CD4-positive, alpha-beta T cell (primary cell): ENCODE data around the gene MIOS. TPM values are rescaled to one million over a fixed set of nuclear protein-coding genes. Genes with fewer than 3 reads are reported as not detected.

Experiments used
- ATAC-seq: fragments of 200-7000 bp; cut with Tn5 transposase; one replicate; pipeline ENCODE4 v1.10.0; 2022; ENCODE audit warnings: mild to moderate bottlenecking; ENCODE audit not compliant: poor library complexity
- CTCF ChIA-PET: fragments of 350-600 bp; sonication (Branson Sonifier 250); formaldehyde crosslinking; loops from one replicate; lab custom pipeline; 2021; ENCODE audit warnings: antibody characterized with exemption, inconsistent platforms; lab: Charles Lee
- POLR2A ChIA-PET: fragments of 350-600 bp; sonication (Branson Sonifier 250); formaldehyde crosslinking; loops from one replicate; lab custom pipeline; 2021; ENCODE audit warnings: antibody characterized with exemption, inconsistent platforms; lab: Charles Lee
- DNase-seq, 14 experiments: peaks; one replicate each; pipeline ENCODE4 v3.0.0-alpha.2; 2013 to 2020; ENCODE audit warnings: mixed read lengths in 2 of 14
- H3K27ac ChIP-seq, 2 donors: one replicate each; pipeline versions ENCODE4 v1.5.1 to v1.7.0; 2013; ENCODE audit warnings: low read length in 2 of 2, low read depth in 1 of 2, mild to moderate bottlenecking in 1 of 2
- H3K27me3 ChIP-seq, 2 experiments: 1 replicate in 1 of 2; 2 replicates in 1 of 2; pipeline versions ENCODE4 v1.6.1 to v1.7.0; 2013; ENCODE audit warnings: low read length in 2 of 2, control low read depth in 1 of 2, mild to moderate bottlenecking in 1 of 2, moderate library complexity in 1 of 2; ENCODE audit not compliant: insufficient read depth in 2 of 2, control insufficient read depth in 1 of 2
- H3K36me3 ChIP-seq: one replicate; pipeline ENCODE4 v1.6.1; 2013; ENCODE audit warnings: low read length, control low read depth; ENCODE audit not compliant: insufficient read depth
- H3K4me1 ChIP-seq: one replicate; pipeline ENCODE4 v1.6.1; 2013; ENCODE audit warnings: low read length, control low read depth; ENCODE audit not compliant: insufficient read depth
- H3K4me3 ChIP-seq: one replicate; pipeline ENCODE4 v1.5.1; 2013; ENCODE audit warnings: mild to moderate bottlenecking, low read length, moderate library complexity
- H3K9me3 ChIP-seq, 2 experiments: 1 replicate in 1 of 2; 2 replicates in 1 of 2; pipeline versions ENCODE4 v1.6.1 to v1.7.0; 2013; ENCODE audit warnings: low read length in 2 of 2, mild to moderate bottlenecking in 2 of 2, control low read depth in 1 of 2, moderate library complexity in 1 of 2; ENCODE audit not compliant: control insufficient read depth in 1 of 2, insufficient read depth in 1 of 2
- H3K27ac Mint-ChIP-seq: one replicate; pipeline ENCODE4 v1.8.0; 2020; ENCODE audit warnings: mixed read lengths
- H3K27me3 Mint-ChIP-seq: one replicate; pipeline ENCODE4 v1.8.0; 2021; ENCODE audit warnings: mixed read lengths
- H3K36me3 Mint-ChIP-seq: one replicate; pipeline ENCODE4 v1.8.0; 2021; ENCODE audit warnings: low read depth, mixed read lengths
- H3K4me1 Mint-ChIP-seq: one replicate; pipeline ENCODE4 v1.8.0; 2021; ENCODE audit warnings: low read depth, mixed read lengths
- H3K4me3 Mint-ChIP-seq: one replicate; pipeline ENCODE4 v1.8.0; 2020; ENCODE audit warnings: mild to moderate bottlenecking, mixed read lengths
- H3K9me3 Mint-ChIP-seq: one replicate; pipeline ENCODE4 v1.8.0; 2020; ENCODE audit warnings: mixed read lengths
- CTCF ChIP-seq: fragments of 200-600 bp; IDR thresholded peaks from one replicate; pipeline ENCODE4 v1.8.0; 2022; ENCODE audit warnings: antibody characterized with exemption, mild to moderate bottlenecking
- intact Hi-C, 2 experiments: fragments of 100-400 bp; cut with DNase I in 1 of 2; cut with micrococcal nuclease in 1 of 2; formaldehyde crosslinking; loops; one replicate each; pipeline versions ENCODE4 v1.15.1 to v1.9.0; 2023 to 2025; cut with DNase I, micrococcal nuclease
- total RNA-seq, 174 experiments: library from RNA in 2 of 174; stranded (reverse) in 2 of 174; gene quantifications; one replicate each; pipeline ENCODE4 v1.2.3 and lab custom pipeline; 2021 to 2026

MIOS gene
- total RNA-seq, 2 experiments from 2014 or later: 30.8 to 33.3 TPM

GRCh38 chr7:7524121-7524520 lies 42.6 kb upstream of the MIOS start:
- Mint-ChIP-seq H3K4me3 (no peak overlapping the region), H3K27ac (no peak overlapping the region), H3K9me3 (no peaks in the 10 kb centered on the region), H3K27me3 (no peaks in the 10 kb centered on the region), H3K36me3 (no peaks in the 10 kb centered on the region), H3K4me1 (no peaks in the 10 kb centered on the region)
- DNase-seq (no peak), ATAC-seq (no peak)
- intact Hi-C loops: no loop called here
- Histone ChIP-seq H3K27me3 (no peaks in the 10 kb centered on the region), H3K4me3 (no peak overlapping the region), H3K4me1 (no peaks in the 10 kb centered on the region), H3K36me3 (no peaks in the 10 kb centered on the region), H3K27ac (no peak overlapping the region), H3K9me3 (no peaks in the 10 kb centered on the region)
- CTCF ChIA-PET: no interaction called here
- POLR2A ChIA-PET: no interaction called here
- no peak for TF ChIP-seq CTCF

GRCh38 chr7:7526006-7526405 lies 40.7 kb upstream of the MIOS start:
- Mint-ChIP-seq H3K9me3 (no peaks in the 10 kb centered on the region), H3K4me1 (no peaks in the 10 kb centered on the region), H3K4me3 (no peak overlapping the region), H3K27ac (no peak overlapping the region), H3K27me3 (no peaks in the 10 kb centered on the region), H3K36me3 (no peaks in the 10 kb centered on the region)
- Histone ChIP-seq H3K4me1 (no peaks in the 10 kb centered on the region), H3K27ac (no peak overlapping the region), H3K27me3 (no peaks in the 10 kb centered on the region), H3K36me3 (no peaks in the 10 kb centered on the region), H3K4me3 (no peak overlapping the region), H3K9me3 (no peaks in the 10 kb centered on the region)
- TF ChIP-seq CTCF: no peak
- ChIA-PET POLR2A (no interaction called here), CTCF (no interaction called here)
- intact Hi-C loops: no loop called here
- DNase-seq (no peak), ATAC-seq (no peak)

GRCh38 chr7:7527047-7527446 lies 39.6 kb upstream of the MIOS start:
- POLR2A ChIA-PET: no interaction called here
- H3K27ac Mint-ChIP-seq: no peak overlapping the region
- no peaks in the 10 kb centered on the region for H3K4me1 Mint-ChIP-seq
- CTCF ChIA-PET: no interaction called here
- DNase-seq (no peak), ATAC-seq (no peak)
- no peaks in the 10 kb centered on the region for H3K4me1 ChIP-seq
- no peak overlapping the region for H3K27ac ChIP-seq
- no peak for TF ChIP-seq CTCF
- H3K9me3 Mint-ChIP-seq: no peaks in the 10 kb centered on the region
- H3K9me3 ChIP-seq: no peaks in the 10 kb centered on the region
- no peak overlapping the region for H3K4me3 ChIP-seq
- H3K4me3 Mint-ChIP-seq: no peak overlapping the region
- H3K27me3 Mint-ChIP-seq: no peaks in the 10 kb centered on the region
- no peaks in the 10 kb centered on the region for H3K36me3 Mint-ChIP-seq
- H3K36me3 ChIP-seq: no peaks in the 10 kb centered on the region
- intact Hi-C loops: no loop called here
- H3K27me3 ChIP-seq: no peaks in the 10 kb centered on the region
